OCI-LY3 (cell line): ENCODE measurements around the gene FSIP2.

Experiments
- EZH2phosphoT487 ChIP-seq: fragments of 200-600 bp; shearing (Covaris generic); IDR thresholded peaks from 2 replicates; pipeline ENCODE4 v1.6.1; 2018; ENCODE audit warnings: antibody characterized with exemption, mixed run types, low read depth
- TF ChIP-seq, protein P1 (sequence below): fragments of 200-600, 300-600 bp; sonication (generic); IDR thresholded peaks from 2 replicates; pipeline ENCODE4 v1.5.1; 2014; ENCODE audit warnings: antibody characterized with exemption, low read length, low read depth

DNA sequence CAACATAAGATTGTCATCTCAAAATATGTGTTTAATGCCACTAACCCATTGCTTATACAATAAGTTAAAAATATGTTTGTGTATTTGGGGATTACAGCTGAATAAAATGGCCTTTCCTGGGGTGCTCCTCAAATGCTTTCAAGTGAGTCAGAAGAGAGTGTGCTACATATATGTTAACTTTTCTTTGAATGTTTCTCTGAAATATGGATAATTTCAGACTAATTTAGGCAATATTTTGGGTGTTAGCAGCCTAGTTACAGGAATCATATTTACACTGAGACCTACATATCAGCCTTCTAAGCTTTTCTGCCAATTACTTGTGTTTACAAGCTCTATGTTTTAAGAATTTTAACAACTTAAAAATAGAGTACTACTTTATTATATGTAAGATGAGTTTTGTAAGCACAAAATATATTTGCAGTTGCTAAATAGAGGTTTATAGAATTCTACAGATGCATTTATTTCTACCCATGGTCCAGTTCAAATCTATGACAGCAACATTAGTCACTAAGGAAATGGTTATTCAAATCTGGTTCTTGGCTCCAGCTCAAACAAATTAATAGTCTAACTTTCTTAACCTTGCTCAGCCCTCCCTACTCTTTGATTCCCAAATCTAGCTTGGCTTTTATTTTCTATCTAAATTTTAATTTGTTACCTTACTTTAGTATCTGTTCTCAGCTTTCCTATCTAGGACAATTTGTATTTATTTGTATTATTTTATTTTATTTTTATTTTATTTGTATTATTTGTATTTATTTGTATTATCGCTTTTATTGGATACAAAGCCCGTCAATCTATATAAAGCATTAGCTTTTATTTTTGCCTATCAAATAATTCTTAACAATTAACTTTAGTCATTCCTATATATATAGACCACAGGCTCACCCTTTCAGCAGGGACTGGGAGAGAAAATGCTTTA, 48.9 kb downstream of the FSIP2 start:
- TF ChIP-seq, protein P1, sequence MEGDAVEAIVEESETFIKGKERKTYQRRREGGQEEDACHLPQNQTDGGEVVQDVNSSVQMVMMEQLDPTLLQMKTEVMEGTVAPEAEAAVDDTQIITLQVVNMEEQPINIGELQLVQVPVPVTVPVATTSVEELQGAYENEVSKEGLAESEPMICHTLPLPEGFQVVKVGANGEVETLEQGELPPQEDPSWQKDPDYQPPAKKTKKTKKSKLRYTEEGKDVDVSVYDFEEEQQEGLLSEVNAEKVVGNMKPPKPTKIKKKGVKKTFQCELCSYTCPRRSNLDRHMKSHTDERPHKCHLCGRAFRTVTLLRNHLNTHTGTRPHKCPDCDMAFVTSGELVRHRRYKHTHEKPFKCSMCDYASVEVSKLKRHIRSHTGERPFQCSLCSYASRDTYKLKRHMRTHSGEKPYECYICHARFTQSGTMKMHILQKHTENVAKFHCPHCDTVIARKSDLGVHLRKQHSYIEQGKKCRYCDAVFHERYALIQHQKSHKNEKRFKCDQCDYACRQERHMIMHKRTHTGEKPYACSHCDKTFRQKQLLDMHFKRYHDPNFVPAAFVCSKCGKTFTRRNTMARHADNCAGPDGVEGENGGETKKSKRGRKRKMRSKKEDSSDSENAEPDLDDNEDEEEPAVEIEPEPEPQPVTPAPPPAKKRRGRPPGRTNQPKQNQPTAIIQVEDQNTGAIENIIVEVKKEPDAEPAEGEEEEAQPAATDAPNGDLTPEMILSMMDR = no peak
- no peak for TF ChIP-seq EZH2phosphoT487
